HG02610 (cell line): ENCODE results near the gene PACRG.

ENCODE experiments used
- ATAC-seq: cut with Tn5 transposase; IDR thresholded peaks from one replicate; pipeline ENCODE4 v1.9.1; 2021; ENCODE audit warnings: mild to moderate bottlenecking, moderate library complexity; ENCODE audit not compliant: unreplicated experiment

Gene PACRG

GRCh38 chr6:162773996-162774395, 46.2 kb downstream of the PACRG start:
- no peak for ATAC-seq

GRCh38 chr6:162777091-162777490, 49.3 kb downstream of the PACRG start:
- ATAC-seq: no peak

GRCh38 chr6:162778603-162779002, 50.8 kb downstream of the PACRG start:
- no peak for ATAC-seq

- no peak for ATAC-seq
These were observed 58.0 kb downstream of the PACRG start for GRCh38 chr6:162785632-162786242.

- ATAC-seq: no peak
These were observed 70.9 kb downstream of the PACRG start for GRCh38 chr6:162798546-162799266.

GRCh38 chr6:162814426-162814973, 86.7 kb downstream of the PACRG start:
- no peak for ATAC-seq

GRCh38 chr6:162817196-162817595, 89.4 kb downstream of the PACRG start:
- ATAC-seq: no peak

- ATAC-seq: no peak
These were observed 91.5 kb downstream of the PACRG start for GRCh38 chr6:162819284-162819683.

GRCh38 chr6:162821102-162821501, 93.3 kb downstream of the PACRG start:
- ATAC-seq: no peak

- no peak for ATAC-seq
These were observed 97.8 kb downstream of the PACRG start for GRCh38 chr6:162825597-162825996.

- ATAC-seq: no peak
These were observed 101.4 kb downstream of the PACRG start for GRCh38 chr6:162829013-162829742.

- ATAC-seq: no peak
These were observed 106.0 kb downstream of the PACRG start for GRCh38 chr6:162833776-162834175.

GRCh38 chr6:162845972-162846371, 118.2 kb downstream of the PACRG start:
- ATAC-seq: no peak

- ATAC-seq: no peak
These were observed 118.9 kb downstream of the PACRG start for GRCh38 chr6:162846723-162847122.

GRCh38 chr6:162849269-162849668, 121.5 kb downstream of the PACRG start:
- ATAC-seq: no peak

- ATAC-seq: no peak
These were observed 124.4 kb downstream of the PACRG start for GRCh38 chr6:162852192-162852591.

- ATAC-seq: no peak
These were observed 125.2 kb downstream of the PACRG start for GRCh38 chr6:162852840-162853577.

- no peak for ATAC-seq
These were observed 126.5 kb downstream of the PACRG start for GRCh38 chr6:162854228-162854627.

GRCh38 chr6:162854734-162855191, 127.0 kb downstream of the PACRG start:
- no peak for ATAC-seq

- ATAC-seq: no peak
These were observed 129.1 kb downstream of the PACRG start for GRCh38 chr6:162856885-162857284.

GRCh38 chr6:162857326-162857725, 129.6 kb downstream of the PACRG start:
- ATAC-seq: no peak
